CD8-positive, alpha-beta memory T cell (primary cell): ENCODE data around the gene MEIOSIN. TPM values are rescaled to one million over a fixed set of nuclear protein-coding genes. Genes with fewer than 3 reads are reported as not detected.
"Not testable (repeated sequence)": the region's sequence is repeated elsewhere in the genome, so short reads cannot be mapped to it uniquely, and the experiment has no call there.

Experiments
- CTCF ChIA-PET: fragments of 350-600 bp; sonication (Branson Sonifier 250); formaldehyde crosslinking; loops from one replicate; lab custom pipeline; 2021; ENCODE audit warnings: antibody characterized with exemption; lab: Charles Lee
- POLR2A ChIA-PET: fragments of 350-600 bp; sonication (Branson Sonifier 250); formaldehyde crosslinking; loops from one replicate; lab custom pipeline; 2021; ENCODE audit warnings: antibody characterized with exemption; lab: Charles Lee
- DNase-seq, 5 donors: peaks; one replicate each; pipeline versions ENCODE4 v3.0.0 to v3.0.0-alpha.2; 2020 to 2022; ENCODE audit warnings: mixed read lengths in 1 of 5
- H3K27ac ChIP-seq: one replicate; pipeline ENCODE4 v1.7.0; 2013; ENCODE audit warnings: low read depth, mild to moderate bottlenecking, low read length, moderate library complexity
- H3K27me3 ChIP-seq: 2 replicates; pipeline ENCODE4 v1.7.0; 2013; ENCODE audit warnings: low read length, mild to moderate bottlenecking; ENCODE audit not compliant: insufficient read depth, poor library complexity, severe bottlenecking
- H3K36me3 ChIP-seq: 2 replicates; pipeline ENCODE4 v1.7.0; 2013; ENCODE audit warnings: mild to moderate bottlenecking, low read length, moderate library complexity; ENCODE audit not compliant: insufficient read depth
- H3K4me1 ChIP-seq: 2 replicates; pipeline ENCODE4 v1.7.0; 2013; ENCODE audit warnings: mild to moderate bottlenecking, low read length, moderate library complexity; ENCODE audit not compliant: insufficient read depth
- H3K4me3 ChIP-seq: 2 replicates; pipeline ENCODE4 v1.7.0; 2013; ENCODE audit warnings: mild to moderate bottlenecking, low read length
- H3K9me3 ChIP-seq: 2 replicates; pipeline ENCODE4 v1.7.0; 2013; ENCODE audit warnings: mild to moderate bottlenecking, low read length
- H3K27ac Mint-ChIP-seq, 8 donors: one replicate each; pipeline ENCODE4 v1.8.0; 2020 to 2021; ENCODE audit warnings: mixed read lengths in 8 of 8, mild to moderate bottlenecking in 6 of 8, inconsistent platforms in 3 of 8, moderate library complexity in 3 of 8
- H3K27me3 Mint-ChIP-seq, 2 donors: one replicate each; pipeline ENCODE4 v1.8.0; 2020 to 2021; ENCODE audit warnings: mixed read lengths in 2 of 2, mild to moderate bottlenecking in 1 of 2, moderate library complexity in 1 of 2
- H3K36me3 Mint-ChIP-seq, 3 donors: one replicate each; pipeline ENCODE4 v1.8.0; 2020 to 2021; ENCODE audit warnings: mixed read lengths in 3 of 3, inconsistent platforms in 1 of 3, mild to moderate bottlenecking in 1 of 3
- H3K4me1 Mint-ChIP-seq, 3 donors: one replicate each; pipeline ENCODE4 v1.8.0; 2020 to 2021; ENCODE audit warnings: mixed read lengths in 3 of 3, inconsistent platforms in 1 of 3, mild to moderate bottlenecking in 1 of 3
- H3K4me3 Mint-ChIP-seq, 7 donors: one replicate each; pipeline ENCODE4 v1.8.0; 2020 to 2021; ENCODE audit warnings: mixed read lengths in 7 of 7, mild to moderate bottlenecking in 6 of 7, moderate library complexity in 4 of 7, inconsistent platforms in 2 of 7
- H3K9me3 Mint-ChIP-seq, 5 donors: one replicate each; pipeline ENCODE4 v1.8.0; 2020 to 2022; ENCODE audit warnings: mixed read lengths in 5 of 5, mild to moderate bottlenecking in 3 of 5, moderate library complexity in 2 of 5, inconsistent platforms in 1 of 5
- polyA plus RNA-seq: library from polyadenylated mRNA; unstranded; fragments of 300-500 nt; fragmentation: Illumina TruSeq; gene quantifications from one replicate; pipeline ENCODE4 v1.2.3, GENCODE V29; 2021
- total RNA-seq, 2 experiments: library from RNA; stranded (reverse); gene quantifications; one replicate each; pipeline ENCODE4 v1.2.3, GENCODE V29; 2021

Gene MEIOSIN
- total and polyA plus RNA-seq, 3 experiments from 2014 or later: not detected

- ChIA-PET POLR2A (interaction anchor here (0.6 to 1.9 kb wide), 5 partner anchors 23 to 111 kb away, joined by 4 to 20 read pairs (median 5); partner anchors contain the start of gene SIX5), CTCF (interaction anchor here (0.7 to 15.3 kb wide), 5 partner anchors 14 to 24 kb away, joined by 3 to 182 read pairs (median 3); partner anchors contain the start of gene SIX5)
- peaks cover 7% of the 10 kb centered on the region for H3K36me3 ChIP-seq
- no peaks in the 10 kb centered on the region for H3K9me3 Mint-ChIP-seq
- H3K4me3 Mint-ChIP-seq: peak within 1 kb of the TSS; percentile 82 to 96 (median 89)
- peak; percentile 98 to 100 (median 100) for DNase-seq
- peak within 1 kb of the TSS; percentile 61 for H3K27ac ChIP-seq
- H3K4me1 ChIP-seq: peaks cover 30% of the 10 kb centered on the region
- H3K27ac Mint-ChIP-seq: peak within 1 kb of the TSS; percentile 39 to 97 (median 92)
- peaks cover 0 to 23% of the 10 kb centered on the region in 2 donors for H3K27me3 Mint-ChIP-seq
- peaks cover 41 to 52% (median 45%) of the 10 kb centered on the region in 3 donors for H3K4me1 Mint-ChIP-seq
- peaks cover 11% of the 10 kb centered on the region for H3K27me3 ChIP-seq
- H3K9me3 ChIP-seq: no peaks in the 10 kb centered on the region
- H3K4me3 ChIP-seq: peak within 1 kb of the TSS; percentile 68
- peaks cover 12 to 31% (median 15%) of the 10 kb centered on the region in 3 donors for H3K36me3 Mint-ChIP-seq
These were observed 59.4 kb downstream of the MEIOSIN start, which contains the start of gene DMWD for GRCh38 chr19:45792470-45793177. DMWD (minus strand) TSS chr19:45792845; CDS start chr19:45792756, 89 bp downstream.

GRCh38 chr19:45793178-45793564 lies 59.9 kb downstream of the MEIOSIN start:
- peaks cover 39 to 48% (median 43%) of the 10 kb centered on the region in 3 donors for H3K4me1 Mint-ChIP-seq
- H3K4me3 ChIP-seq: peak overlapping the region; percentile 21
- H3K4me1 ChIP-seq: peaks cover 30% of the 10 kb centered on the region
- peak overlapping the region; percentile 39 to 97 (median 92) for H3K27ac Mint-ChIP-seq
- peaks cover 0 to 26% of the 10 kb centered on the region in 2 donors for H3K27me3 Mint-ChIP-seq
- ChIA-PET POLR2A (interaction anchor here (1.1 to 1.9 kb wide), 4 partner anchors 23 to 76 kb away, joined by 4 to 20 read pairs (median 4); partner anchors contain the start of gene SIX5), CTCF (interaction anchor here (0.7 to 15.3 kb wide), 4 partner anchors 14 to 24 kb away, joined by 3 to 182 read pairs (median 3); partner anchors contain the start of gene SIX5)
- peaks cover 7% of the 10 kb centered on the region for H3K36me3 ChIP-seq
- no peak for DNase-seq
- H3K4me3 Mint-ChIP-seq: peak overlapping the region; percentile 78 to 90 (median 84)
- H3K27ac ChIP-seq: peak overlapping the region; percentile 17
- H3K36me3 Mint-ChIP-seq: peaks cover 9 to 25% (median 13%) of the 10 kb centered on the region in 3 donors
- H3K9me3 ChIP-seq: no peaks in the 10 kb centered on the region
- H3K9me3 Mint-ChIP-seq: no peaks in the 10 kb centered on the region
- H3K27me3 ChIP-seq: peaks cover 11% of the 10 kb centered on the region

- H3K36me3 Mint-ChIP-seq: peaks cover 5 to 18% (median 6%) of the 10 kb centered on the region in 3 donors
- peaks cover 3 to 27% of the 10 kb centered on the region in 2 donors for H3K27me3 Mint-ChIP-seq
- DNase-seq: no peak
- no peaks in the 10 kb centered on the region for H3K9me3 Mint-ChIP-seq
- H3K4me3 Mint-ChIP-seq: peak overlapping the region; percentile 25 to 89 (median 64)
- Histone ChIP-seq H3K4me1 (peaks cover 32% of the 10 kb centered on the region), H3K9me3 (no peaks in the 10 kb centered on the region), H3K27ac (no peak overlapping the region), H3K27me3 (peaks cover 11% of the 10 kb centered on the region), H3K36me3 (peaks cover 7% of the 10 kb centered on the region), H3K4me3 (no peak overlapping the region)
- peaks cover 39 to 45% (median 40%) of the 10 kb centered on the region in 3 donors for H3K4me1 Mint-ChIP-seq
- POLR2A ChIA-PET: no interaction called here
- peak overlapping the region; percentile 27 to 97 (median 72) for H3K27ac Mint-ChIP-seq
- CTCF ChIA-PET: interaction anchor here (1.2 to 15.3 kb wide), 2 partner anchors 25 to 101 kb away, joined by 3 to 182 read pairs; partner anchors contain the start of genes QPCTL and SIX5
These were observed 60.6 kb downstream of the MEIOSIN start for GRCh38 chr19:45793876-45794275.

- H3K27ac Mint-ChIP-seq: peak overlapping the region in 4 of 8 donors; percentile 1 to 84 (median 42)
- H3K4me3 Mint-ChIP-seq: peak overlapping the region in 3 of 7 donors; percentile 0 to 79 (median 13)
- H3K4me1 ChIP-seq: peaks cover 37% of the 10 kb centered on the region
- peaks cover 11% of the 10 kb centered on the region for H3K27me3 ChIP-seq
- ChIA-PET POLR2A (no interaction called here), CTCF (interaction anchor here (1.1 to 15.3 kb wide), 3 partner anchors 26 to 743 kb away, joined by 3 to 182 read pairs (median 3); partner anchors contain the start of genes QPCTL and SIX5)
- peaks cover 39 to 43% (median 41%) of the 10 kb centered on the region in 3 donors for H3K4me1 Mint-ChIP-seq
- no peak overlapping the region for H3K4me3 ChIP-seq
- no peaks in the 10 kb centered on the region for H3K9me3 Mint-ChIP-seq
- no peaks in the 10 kb centered on the region for H3K9me3 ChIP-seq
- DNase-seq: no peak
- H3K36me3 ChIP-seq: no peaks in the 10 kb centered on the region
- peaks cover 7 to 28% of the 10 kb centered on the region in 2 donors for H3K27me3 Mint-ChIP-seq
- H3K27ac ChIP-seq: no peak overlapping the region
- H3K36me3 Mint-ChIP-seq: peaks cover 0 to 11% (median 0%) of the 10 kb centered on the region in 3 donors
These were observed 61.4 kb downstream of the MEIOSIN start for GRCh38 chr19:45794627-45795026.

GRCh38 chr19:45798995-45799517 lies 65.8 kb downstream of the MEIOSIN start:
- ChIA-PET CTCF (interaction anchor here (0.6 to 15.3 kb wide), 16 partner anchors 10 to 91 kb away, joined by 3 to 182 read pairs (median 4); partner anchors contain the start of genes FBXO46 and SIX5), POLR2A (interaction anchor here (0.6 to 2.8 kb wide), 4 partner anchors 29 to 700 kb away, joined by 4 to 36 read pairs (median 6); partner anchors contain the start of genes IRF2BP1 and SIX5)
- Mint-ChIP-seq H3K27ac (peak overlapping the region in 2 of 8 donors; percentile 24 to 25), H3K4me1 (peaks cover 7 to 11% (median 9%) of the 10 kb centered on the region in 3 donors), H3K4me3 (peak overlapping the region in 1 of 7 donors; percentile 17), H3K36me3 (no peaks in the 10 kb centered on the region), H3K9me3 (no peaks in the 10 kb centered on the region), H3K27me3 (peaks cover 12 to 20% of the 10 kb centered on the region in 2 donors)
- DNase-seq: peak; percentile 48 to 73 (median 57)
- Histone ChIP-seq H3K27ac (no peak overlapping the region), H3K4me3 (no peak overlapping the region), H3K36me3 (no peaks in the 10 kb centered on the region), H3K4me1 (peaks cover 7% of the 10 kb centered on the region), H3K9me3 (no peaks in the 10 kb centered on the region), H3K27me3 (peaks cover 11% of the 10 kb centered on the region)

- not testable (repeated sequence) for H3K27ac ChIP-seq, H3K4me3 Mint-ChIP-seq, H3K27ac Mint-ChIP-seq, DNase-seq, H3K4me1 ChIP-seq, H3K4me3 ChIP-seq, H3K36me3 ChIP-seq, H3K9me3 ChIP-seq, H3K36me3 Mint-ChIP-seq, H3K4me1 Mint-ChIP-seq, H3K9me3 Mint-ChIP-seq
- POLR2A ChIA-PET: interaction anchor here (0.6 to 2.8 kb wide), 4 partner anchors 29 to 699 kb away, joined by 4 to 36 read pairs (median 6); partner anchors contain the start of genes IRF2BP1 and SIX5
- CTCF ChIA-PET: interaction anchor here (0.8 to 15.3 kb wide), 15 partner anchors 11 to 92 kb away, joined by 3 to 182 read pairs (median 4); partner anchors contain the start of genes FBXO46 and SIX5
- H3K27me3 ChIP-seq: peaks cover 11% of the 10 kb centered on the region
- H3K27me3 Mint-ChIP-seq: peaks cover 11 to 20% of the 10 kb centered on the region in 2 donors
These were observed 66.3 kb downstream of the MEIOSIN start for GRCh38 chr19:45799541-45799940.

- POLR2A ChIA-PET: interaction anchor here (0.8 to 2.8 kb wide), 2 partner anchors 30 to 33 kb away, joined by 4 to 36 read pairs; partner anchors contain the start of gene SIX5
- Histone ChIP-seq H3K9me3 (no peaks in the 10 kb centered on the region), H3K36me3 (no peaks in the 10 kb centered on the region), H3K4me3 (no peak overlapping the region), H3K4me1 (peaks cover 7% of the 10 kb centered on the region), H3K27me3 (peaks cover 5% of the 10 kb centered on the region), H3K27ac (no peak overlapping the region)
- Mint-ChIP-seq H3K4me3 (no peak overlapping the region), H3K4me1 (peaks cover 4 to 6% (median 5%) of the 10 kb centered on the region in 3 donors), H3K27ac (no peak overlapping the region), H3K27me3 (peaks cover 11 to 20% of the 10 kb centered on the region in 2 donors), H3K36me3 (no peaks in the 10 kb centered on the region), H3K9me3 (no peaks in the 10 kb centered on the region)
- DNase-seq: no peak
- CTCF ChIA-PET: interaction anchor here (1.3 to 15.3 kb wide), 5 partner anchors 14 to 31 kb away, joined by 4 to 182 read pairs (median 11); partner anchors contain the start of gene SIX5
These were observed 66.9 kb downstream of the MEIOSIN start for GRCh38 chr19:45800070-45800553.
